Neural progenitor cell (in vitro differentiated cells): ENCODE data around the gene LONRF2. TPM values are rescaled to one million over a fixed set of nuclear protein-coding genes. Genes with fewer than 3 reads are reported as not detected.
A peak's percentile ranks its signal among the peaks of the same experiment; 100 is the strongest.

Experiments
- DNase-seq: peaks from one replicate; pipeline ENCODE4 v3.0.0-alpha.2; 2016; ENCODE audit warnings: low spot score
- H2AFZ ChIP-seq: fragments of 200-600 bp; sonication (generic); replicated peaks from 2 replicates; pipeline ENCODE4 v1.6.1; 2016; ENCODE audit warnings: antibody characterized with exemption
- H3F3A ChIP-seq: fragments of 200-600 bp; sonication (generic); 2 replicates; pipeline ENCODE4 v1.6.1; 2016; ENCODE audit warnings: antibody characterized with exemption, low read depth
- H3K27ac ChIP-seq: fragments of 200-600 bp; sonication (generic); 2 replicates; pipeline ENCODE4 v1.5.1; 2016; ENCODE audit warnings: mild to moderate bottlenecking
- H3K27me3 ChIP-seq: fragments of 200-600 bp; sonication (generic); 2 replicates; pipeline ENCODE4 v1.6.1; 2016; ENCODE audit warnings: mild to moderate bottlenecking, moderate library complexity
- H3K36me3 ChIP-seq: fragments of 200-600 bp; sonication (generic); 2 replicates; pipeline ENCODE4 v1.5.1; 2016
- H3K4me1 ChIP-seq: fragments of 200-600 bp; sonication (generic); 2 replicates; pipeline ENCODE4 v1.6.1; 2016; ENCODE audit warnings: mixed run types
- H3K4me2 ChIP-seq: fragments of 200-600 bp; sonication (generic); 2 replicates; pipeline ENCODE4 v1.6.1; 2016
- H3K4me3 ChIP-seq: fragments of 200-600 bp; sonication (generic); 2 replicates; pipeline ENCODE4 v1.5.1; 2016
- H3K79me2 ChIP-seq: fragments of 200-600 bp; sonication (generic); 2 replicates; pipeline ENCODE4 v1.6.1; 2016; ENCODE audit warnings: low read depth
- H3K9ac ChIP-seq: fragments of 200-600 bp; sonication (generic); 2 replicates; pipeline ENCODE4 v1.6.1; 2016
- H3K9me3 ChIP-seq: fragments of 200-600 bp; sonication (generic); 2 replicates; pipeline ENCODE4 v1.5.1; 2016; ENCODE audit warnings: low read depth
- H4K20me1 ChIP-seq: fragments of 200-600 bp; sonication (generic); 2 replicates; pipeline ENCODE4 v1.6.1; 2016; ENCODE audit warnings: low read depth
- H3K27ac Mint-ChIP-seq: 3 replicates; pipeline ENCODE4 v1.8.0; 2021; ENCODE audit warnings: mixed read lengths
- H3K27me3 Mint-ChIP-seq: 2 replicates; pipeline ENCODE4 v1.8.0; 2022; ENCODE audit warnings: low read depth, mild to moderate bottlenecking, inconsistent platforms, moderate library complexity, mixed read lengths; ENCODE audit not compliant: insufficient read depth
- H3K36me3 Mint-ChIP-seq: 3 replicates; pipeline ENCODE4 v1.8.0; 2021; ENCODE audit warnings: mixed read lengths
- H3K4me1 Mint-ChIP-seq: 3 replicates; pipeline ENCODE4 v1.8.0; 2021; ENCODE audit warnings: mixed read lengths
- H3K4me3 Mint-ChIP-seq: 3 replicates; pipeline ENCODE4 v1.8.0; 2021; ENCODE audit warnings: mild to moderate bottlenecking, moderate library complexity, mixed read lengths
- H3K9me3 Mint-ChIP-seq: 3 replicates; pipeline ENCODE4 v1.8.0; 2020; ENCODE audit warnings: mixed read lengths
- EZH2 ChIP-seq: fragments of 200-600 bp; sonication (generic); IDR thresholded peaks from 2 replicates; pipeline ENCODE4 v1.6.1; 2017; ENCODE audit warnings: antibody characterized with exemption, mild to moderate bottlenecking, moderate library complexity
- EZH2phosphoT487 ChIP-seq: fragments of 200-600 bp; sonication (generic); IDR thresholded peaks from 2 replicates; pipeline ENCODE4 v1.6.1; 2017; ENCODE audit warnings: antibody characterized with exemption
- total RNA-seq: library from RNA; depleted of rRNA; stranded (reverse); fragments of >200 nt; gene quantifications from 2 replicates; pipeline ENCODE4 v1.2.3, GENCODE V29; 2015; ENCODE audit warnings: low replicate concordance
- TF ChIP-seq, protein P1 (sequence below): fragments of 200-600 bp; sonication (generic); IDR thresholded peaks from 2 replicates; pipeline ENCODE4 v1.5.1; 2017; ENCODE audit warnings: antibody characterized with exemption, mild to moderate bottlenecking

The LONRF2 gene
- total RNA-seq, 1 donor from 2014 or later: 0.37 TPM

DNA sequence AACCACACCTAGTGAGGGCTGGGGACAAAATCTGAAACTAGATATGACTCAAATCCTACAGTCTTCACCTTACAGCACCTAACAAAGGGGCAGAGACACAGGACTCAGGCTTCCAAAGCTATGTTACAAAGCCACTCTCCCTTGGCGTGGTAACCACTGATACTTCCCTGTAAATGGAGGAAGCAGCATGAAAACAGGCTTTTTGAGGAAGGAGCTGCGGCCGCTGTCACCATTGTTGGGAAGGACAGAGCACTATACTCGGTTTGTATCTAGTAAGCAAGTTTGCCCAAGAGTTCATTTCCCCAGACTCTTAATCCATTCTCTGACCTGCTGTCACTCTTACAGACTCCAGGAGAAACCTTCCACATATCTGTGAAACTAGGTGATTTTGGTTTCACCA is 60.3 kb downstream of the LONRF2 start:
- Mint-ChIP-seq H3K9me3 (no peaks in the 10 kb centered on the region), H3K27ac (no peak overlapping the region), H3K4me1 (peaks cover 8% of the 10 kb centered on the region), H3K4me3 (no peak overlapping the region), H3K27me3 (peaks cover 4% of the 10 kb centered on the region), H3K36me3 (no peaks in the 10 kb centered on the region)
- no peaks in the 10 kb centered on the region for H4K20me1 ChIP-seq
- no peak overlapping the region for H3K4me2 ChIP-seq
- no peaks in the 10 kb centered on the region for H3F3A ChIP-seq
- H2AFZ ChIP-seq: no peak overlapping the region
- no peaks in the 10 kb centered on the region for H3K9me3 ChIP-seq
- no peak for DNase-seq
- H3K4me1 ChIP-seq: no peaks in the 10 kb centered on the region
- no peak overlapping the region for H3K27ac ChIP-seq
- no peaks in the 10 kb centered on the region for H3K27me3 ChIP-seq
- H3K9ac ChIP-seq: no peak overlapping the region
- no peak for TF ChIP-seq EZH2phosphoT487
- TF ChIP-seq EZH2: no peak
- TF ChIP-seq, protein P1, sequence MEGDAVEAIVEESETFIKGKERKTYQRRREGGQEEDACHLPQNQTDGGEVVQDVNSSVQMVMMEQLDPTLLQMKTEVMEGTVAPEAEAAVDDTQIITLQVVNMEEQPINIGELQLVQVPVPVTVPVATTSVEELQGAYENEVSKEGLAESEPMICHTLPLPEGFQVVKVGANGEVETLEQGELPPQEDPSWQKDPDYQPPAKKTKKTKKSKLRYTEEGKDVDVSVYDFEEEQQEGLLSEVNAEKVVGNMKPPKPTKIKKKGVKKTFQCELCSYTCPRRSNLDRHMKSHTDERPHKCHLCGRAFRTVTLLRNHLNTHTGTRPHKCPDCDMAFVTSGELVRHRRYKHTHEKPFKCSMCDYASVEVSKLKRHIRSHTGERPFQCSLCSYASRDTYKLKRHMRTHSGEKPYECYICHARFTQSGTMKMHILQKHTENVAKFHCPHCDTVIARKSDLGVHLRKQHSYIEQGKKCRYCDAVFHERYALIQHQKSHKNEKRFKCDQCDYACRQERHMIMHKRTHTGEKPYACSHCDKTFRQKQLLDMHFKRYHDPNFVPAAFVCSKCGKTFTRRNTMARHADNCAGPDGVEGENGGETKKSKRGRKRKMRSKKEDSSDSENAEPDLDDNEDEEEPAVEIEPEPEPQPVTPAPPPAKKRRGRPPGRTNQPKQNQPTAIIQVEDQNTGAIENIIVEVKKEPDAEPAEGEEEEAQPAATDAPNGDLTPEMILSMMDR: no peak
- H3K4me3 ChIP-seq: no peak overlapping the region
- H3K36me3 ChIP-seq: no peaks in the 10 kb centered on the region
- no peaks in the 10 kb centered on the region for H3K79me2 ChIP-seq

DNA sequence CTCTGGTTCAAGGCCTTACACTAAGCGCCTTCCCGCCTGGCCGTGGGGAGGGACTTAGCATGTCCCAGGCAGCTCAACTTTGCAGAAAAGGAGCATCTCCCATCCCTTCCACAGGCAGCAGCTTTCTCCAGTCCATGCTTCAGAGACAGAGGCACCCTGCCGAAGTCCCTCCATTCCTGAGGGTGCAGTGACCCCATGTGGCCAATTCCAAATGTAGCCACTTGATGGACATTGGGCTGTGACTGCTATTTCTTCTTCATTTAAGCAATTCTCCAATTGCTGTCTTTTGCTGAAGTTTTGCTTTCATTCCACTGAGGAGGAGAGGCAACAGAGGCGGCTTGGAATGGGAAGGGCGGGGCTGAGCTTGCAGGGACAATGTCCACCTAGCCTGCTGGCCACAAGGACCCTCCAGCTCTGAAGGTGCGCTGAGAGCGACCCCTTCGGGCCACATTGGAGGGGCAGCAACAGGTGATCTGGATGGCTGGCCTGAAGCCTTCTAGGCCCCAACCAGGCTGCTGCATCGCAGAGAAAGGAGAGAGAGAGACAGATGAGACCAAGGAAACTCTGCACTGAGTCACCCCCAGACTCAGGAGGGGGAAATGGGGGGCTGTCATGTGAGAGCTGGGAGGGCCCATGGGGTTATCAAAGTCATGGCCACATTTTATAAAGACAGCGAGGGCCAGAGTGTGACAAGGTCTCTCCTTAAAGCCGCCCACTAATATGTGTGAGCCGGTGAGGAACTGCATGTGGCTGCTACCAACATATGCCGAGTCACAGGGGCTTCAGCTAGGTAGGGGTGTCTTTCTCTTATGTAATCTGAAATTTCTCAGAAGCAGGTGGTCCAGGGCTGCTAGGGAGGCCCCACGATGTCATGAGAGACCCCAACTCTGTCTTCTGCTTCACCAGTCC is 61.3 kb downstream of the LONRF2 start:
- no peaks in the 10 kb centered on the region for H3K9me3 ChIP-seq
- no peaks in the 10 kb centered on the region for H3K36me3 Mint-ChIP-seq

DNA sequence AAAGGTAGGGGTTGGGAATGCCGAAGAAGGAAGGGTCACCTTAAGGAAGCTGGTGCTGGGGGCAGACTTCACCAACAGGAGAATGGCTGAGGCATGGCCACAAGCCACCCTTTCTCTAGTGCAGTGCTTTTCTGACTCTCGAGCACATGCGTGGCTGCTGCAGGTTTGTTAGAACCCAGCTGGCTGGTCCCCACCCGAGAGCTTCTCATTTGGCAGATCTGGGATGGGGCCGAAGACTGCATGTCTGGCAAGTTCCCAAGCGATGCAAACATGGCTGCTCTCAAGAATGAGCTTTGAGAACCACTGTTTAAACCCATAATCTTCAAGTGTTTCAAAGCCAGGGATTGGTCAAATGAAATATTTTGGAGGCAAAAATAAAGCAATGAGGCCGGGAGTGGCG is 63.2 kb downstream of the LONRF2 start:
- no peaks in the 10 kb centered on the region for H3K79me2 ChIP-seq
- no peak overlapping the region for H3K27ac Mint-ChIP-seq
- no peak overlapping the region for H3K4me2 ChIP-seq
- peaks cover 8% of the 10 kb centered on the region for H3K4me1 Mint-ChIP-seq
- no peaks in the 10 kb centered on the region for H3K4me1 ChIP-seq
- H3K9ac ChIP-seq: no peak overlapping the region
- H3K27me3 ChIP-seq: no peaks in the 10 kb centered on the region
- no peaks in the 10 kb centered on the region for H3K36me3 ChIP-seq
- DNase-seq: no peak
- TF ChIP-seq EZH2: no peak
- TF ChIP-seq, protein P1: no peak
- TF ChIP-seq EZH2phosphoT487: no peak
- no peaks in the 10 kb centered on the region for H3K36me3 Mint-ChIP-seq
- H2AFZ ChIP-seq: no peak overlapping the region
- no peak overlapping the region for H3K4me3 Mint-ChIP-seq
- H3K4me3 ChIP-seq: no peak overlapping the region
- no peaks in the 10 kb centered on the region for H3F3A ChIP-seq
- H4K20me1 ChIP-seq: no peaks in the 10 kb centered on the region
- H3K27ac ChIP-seq: no peak overlapping the region
- no peaks in the 10 kb centered on the region for H3K9me3 Mint-ChIP-seq
- H3K27me3 Mint-ChIP-seq: no peaks in the 10 kb centered on the region
- H3K9me3 ChIP-seq: no peaks in the 10 kb centered on the region

More for the DNA sequence above, 61.3 kb downstream of the LONRF2 start:
- H3K36me3 ChIP-seq: no peaks in the 10 kb centered on the region
- no peak for TF ChIP-seq EZH2phosphoT487
- TF ChIP-seq, protein P1: peak; percentile 79
- no peaks in the 10 kb centered on the region for H4K20me1 ChIP-seq
- H3K27ac ChIP-seq: no peak overlapping the region
- Mint-ChIP-seq H3K27ac (no peak overlapping the region), H3K27me3 (peaks cover 2% of the 10 kb centered on the region), H3K9me3 (no peaks in the 10 kb centered on the region), H3K4me1 (peaks cover 8% of the 10 kb centered on the region), H3K4me3 (no peak overlapping the region)
- H3K27me3 ChIP-seq: no peaks in the 10 kb centered on the region
- no peak overlapping the region for H3K9ac ChIP-seq
- no peak overlapping the region for H2AFZ ChIP-seq
- no peaks in the 10 kb centered on the region for H3K79me2 ChIP-seq
- no peak overlapping the region for H3K4me3 ChIP-seq
- H3K4me1 ChIP-seq: no peaks in the 10 kb centered on the region
- peak; percentile 79 for DNase-seq
- no peaks in the 10 kb centered on the region for H3F3A ChIP-seq
- H3K4me2 ChIP-seq: no peak overlapping the region
